ENCODE results near the gene DDX17. TPM values are rescaled to one million over a fixed set of nuclear protein-coding genes. Genes with fewer than 3 reads are reported as not detected.
A peak's percentile ranks its signal among the peaks of the same experiment; 100 is the strongest.

DDX17 gene
- total RNA-seq, 1 experiment from 2014 or later, result 378 TPM

DNA sequence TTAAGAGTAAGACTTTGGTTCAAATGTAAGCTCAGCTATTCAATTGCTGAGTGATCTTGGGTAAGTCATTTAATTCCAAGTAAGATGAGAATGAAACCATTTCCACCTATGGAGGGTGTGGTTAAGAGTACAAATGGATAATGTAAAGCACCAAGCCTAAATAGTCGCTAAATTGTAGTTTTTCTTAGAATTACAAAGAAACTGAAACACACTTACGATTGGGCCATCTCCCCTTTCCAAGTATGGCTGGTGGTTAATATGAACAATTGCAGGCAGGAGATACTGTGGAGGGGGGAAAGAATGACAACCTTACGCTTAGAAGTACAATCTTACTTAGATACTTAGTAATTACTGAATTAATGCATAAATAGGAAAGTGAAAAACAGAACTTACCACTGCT is 8.2 kb downstream of the DDX17 start:
- in situ Hi-C loops (cut with HindIII; ENCODE audit: low pct_unique_long_range_greater_than_20kb, low sequenced_read_pairs), result no loop called here
- no peak for DNase-seq (ENCODE audit: low read depth)

DNA sequence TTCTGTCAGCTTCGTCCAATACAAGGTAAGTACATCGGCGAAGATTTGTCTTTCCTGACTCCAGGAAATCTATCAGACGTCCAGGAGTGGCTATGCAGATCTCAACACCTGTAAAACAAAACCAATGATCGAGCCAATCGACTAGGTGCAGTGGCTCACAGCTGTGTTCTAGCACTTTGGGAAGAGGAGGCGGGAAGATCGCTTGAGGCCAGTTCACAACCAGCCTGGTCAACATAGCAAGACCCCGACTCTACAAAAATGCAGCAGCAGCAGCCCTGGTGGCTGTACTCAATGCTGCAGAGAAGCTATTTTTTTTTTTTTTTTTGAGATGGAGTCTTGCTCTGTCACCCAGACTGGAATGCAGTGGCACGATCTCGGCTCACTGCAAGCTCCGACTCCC is 11.2 kb downstream of the DDX17 start:
- DNase-seq (ENCODE audit: low read depth), result no peak
- in situ Hi-C loops (cut with HindIII; ENCODE audit: low pct_unique_long_range_greater_than_20kb, low sequenced_read_pairs), result no loop called here

DNA sequence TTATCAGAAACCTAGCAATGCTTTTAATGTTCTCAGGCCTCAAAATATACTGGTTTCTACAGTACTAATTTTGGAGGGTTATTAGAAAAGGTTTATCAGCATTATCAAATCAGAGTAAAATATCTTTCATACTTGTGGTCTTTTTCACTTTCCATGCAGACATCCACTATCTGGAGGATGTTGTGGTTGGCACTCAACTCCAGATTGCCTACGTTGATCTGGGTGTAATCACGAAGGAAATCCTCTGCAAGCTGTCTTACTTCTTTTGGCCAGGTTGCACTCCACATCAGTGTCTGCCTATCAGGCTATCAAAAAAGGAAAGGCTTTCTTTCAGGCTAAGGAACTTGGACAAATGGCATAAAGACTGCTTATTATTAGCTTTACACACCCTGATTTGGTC is 11.6 kb downstream of the DDX17 start:
- no peak for DNase-seq (ENCODE audit: low read depth)
- in situ Hi-C loops (cut with HindIII; ENCODE audit: low pct_unique_long_range_greater_than_20kb, low sequenced_read_pairs), result no loop called here

DNA sequence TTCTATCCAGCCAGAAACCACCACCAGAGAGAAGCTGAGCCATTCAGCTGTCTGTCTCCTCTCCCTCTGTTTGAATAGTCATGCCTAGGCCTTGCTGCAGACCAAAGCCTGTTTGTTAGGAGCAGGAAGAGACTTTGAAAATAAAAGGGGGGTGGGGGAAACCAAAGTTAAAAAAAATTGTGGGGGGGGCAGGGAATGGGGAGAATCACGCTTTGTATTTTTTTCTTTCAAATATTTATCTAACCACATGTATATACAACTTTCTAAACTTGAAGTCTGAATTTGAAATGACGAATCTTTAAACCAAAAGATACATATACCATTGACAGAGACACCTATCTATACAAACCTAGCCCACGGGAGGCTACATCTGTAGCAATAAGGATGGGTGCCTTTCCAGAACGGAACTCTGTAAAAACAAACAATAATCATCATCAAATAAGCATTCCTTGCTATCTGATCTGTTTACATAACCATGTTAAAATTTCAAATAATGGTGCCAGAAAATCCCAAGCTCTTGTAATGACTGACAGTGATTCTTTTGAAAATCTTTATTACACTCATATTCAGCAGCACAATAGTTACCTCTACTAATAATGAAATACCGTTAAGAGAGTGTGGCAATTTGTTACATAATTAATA is 14.3 kb downstream of the DDX17 start:
- no peak for DNase-seq (ENCODE audit: low read depth)
- in situ Hi-C loops (cut with HindIII; ENCODE audit: low pct_unique_long_range_greater_than_20kb, low sequenced_read_pairs), result no loop called here

DNA sequence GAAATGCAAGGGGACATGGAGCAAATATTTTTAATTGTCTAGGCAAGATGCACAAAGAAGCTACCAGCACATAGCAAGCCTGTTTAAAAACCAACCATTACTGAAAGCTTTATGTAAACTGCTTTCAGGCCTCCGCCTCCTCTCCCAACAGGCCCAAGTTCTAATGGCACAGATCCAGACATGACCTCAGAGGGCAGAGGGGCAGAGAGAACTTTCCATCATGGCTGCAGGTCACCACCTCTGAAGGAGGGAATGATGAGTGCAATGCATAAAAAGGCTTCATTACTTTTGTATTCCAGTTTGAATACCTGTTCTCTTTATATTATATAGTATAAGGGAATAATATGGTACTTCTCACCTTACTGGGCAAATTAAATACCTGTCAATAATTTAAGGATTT is 15.2 kb downstream of the DDX17 start:
- in situ Hi-C loops (cut with HindIII; ENCODE audit: low pct_unique_long_range_greater_than_20kb, low sequenced_read_pairs), result no loop called here
- DNase-seq (ENCODE audit: low read depth), result peak; percentile 58

DNA sequence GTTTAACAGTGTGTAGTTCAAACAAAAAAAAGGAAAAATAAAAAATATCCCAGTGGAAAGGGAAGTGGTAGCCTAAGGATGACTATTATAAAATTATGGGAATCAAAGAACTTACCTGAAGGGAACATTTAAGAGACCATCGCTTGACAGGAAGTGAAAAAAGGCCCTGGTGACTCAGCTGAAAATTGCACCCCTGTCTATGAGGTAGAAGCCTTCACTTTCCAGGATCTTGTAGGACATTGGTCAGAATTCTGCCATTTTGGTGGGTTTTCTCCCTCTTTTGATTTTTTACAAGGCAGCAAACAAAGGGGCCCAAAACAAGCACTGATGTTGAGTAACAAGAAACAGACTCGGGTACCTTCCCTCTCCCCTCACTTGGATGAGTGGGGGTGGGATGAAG is 15.6 kb downstream of the DDX17 start:
- no peak for DNase-seq (ENCODE audit: low read depth)
- in situ Hi-C loops (cut with HindIII; ENCODE audit: low pct_unique_long_range_greater_than_20kb, low sequenced_read_pairs), result no loop called here

DNA sequence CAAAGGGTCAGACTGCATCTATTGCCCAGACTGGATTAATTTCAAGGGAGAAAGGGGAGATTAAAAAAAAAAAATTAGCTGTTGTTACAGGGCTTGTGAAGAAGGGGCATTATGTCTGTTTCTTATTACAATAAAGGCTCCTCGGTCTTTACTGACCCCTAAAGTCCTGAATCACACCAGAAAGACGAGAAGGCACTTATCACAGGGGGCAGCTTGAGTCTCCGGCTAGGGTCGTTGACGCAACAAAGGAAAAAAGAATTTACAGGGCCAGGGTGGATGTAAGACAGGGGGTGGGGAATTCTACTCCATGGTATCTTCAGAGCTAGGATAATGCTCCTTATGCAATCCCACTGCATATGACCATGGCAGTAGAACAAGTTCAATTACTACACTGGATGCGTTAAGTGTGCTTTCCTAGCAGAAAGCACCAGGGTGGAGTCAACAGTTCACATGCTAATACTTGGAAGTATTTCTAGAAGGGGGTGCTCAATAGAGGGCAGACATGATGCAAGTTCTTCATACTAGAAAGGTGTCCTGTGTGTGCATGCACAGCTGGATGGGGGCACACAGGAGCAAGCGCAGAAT is 16.5 kb downstream of the DDX17 start:
- in situ Hi-C loops (cut with HindIII; ENCODE audit: low pct_unique_long_range_greater_than_20kb, low sequenced_read_pairs), result no loop called here
- DNase-seq (ENCODE audit: low read depth), result no peak

DNA sequence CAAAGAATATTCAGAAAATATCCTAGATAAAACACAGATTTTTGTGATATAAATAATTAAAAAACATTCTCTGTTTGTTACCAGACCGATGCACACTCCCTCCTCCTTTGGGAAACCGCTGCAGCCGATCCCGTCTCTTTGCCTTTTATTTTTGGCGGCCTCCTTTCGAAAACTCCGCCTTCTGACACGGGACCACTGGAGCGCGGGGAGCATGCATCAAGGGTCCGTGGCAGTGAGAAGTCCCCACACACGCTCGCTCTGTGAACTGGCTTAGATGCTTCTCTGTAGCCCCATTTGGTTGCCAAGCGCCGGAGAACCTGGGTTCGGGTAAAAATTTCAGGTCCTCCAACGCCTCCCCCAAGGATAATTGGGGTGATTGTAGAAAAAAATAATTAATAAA is 17.0 kb downstream of the DDX17 start:
- DNase-seq (ENCODE audit: low read depth), result no peak
- in situ Hi-C loops (cut with HindIII; ENCODE audit: low pct_unique_long_range_greater_than_20kb, low sequenced_read_pairs), result no loop called here

DNA sequence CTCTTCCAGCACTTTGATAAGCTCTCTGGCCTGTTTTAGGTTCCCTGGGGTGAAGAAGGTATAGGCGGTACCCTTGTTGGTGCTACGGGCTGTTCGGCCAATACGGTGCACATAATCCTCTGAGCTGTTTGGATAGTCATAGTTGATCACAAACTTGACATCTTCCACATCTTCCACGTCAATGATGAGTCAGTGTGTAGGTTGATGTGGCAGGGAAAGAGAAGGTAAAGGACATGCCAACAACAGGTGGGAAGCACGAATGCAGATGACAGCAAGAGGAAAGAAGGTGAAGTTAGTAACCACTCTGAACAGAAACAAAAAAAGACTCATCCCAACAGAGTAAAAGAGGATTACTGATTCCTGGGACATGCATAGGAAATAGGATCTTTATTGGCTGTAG is 18.2 kb downstream of the DDX17 start:
- DNase-seq (ENCODE audit: low read depth), result no peak
- in situ Hi-C loops (cut with HindIII; ENCODE audit: low pct_unique_long_range_greater_than_20kb, low sequenced_read_pairs), result no loop called here

DNA sequence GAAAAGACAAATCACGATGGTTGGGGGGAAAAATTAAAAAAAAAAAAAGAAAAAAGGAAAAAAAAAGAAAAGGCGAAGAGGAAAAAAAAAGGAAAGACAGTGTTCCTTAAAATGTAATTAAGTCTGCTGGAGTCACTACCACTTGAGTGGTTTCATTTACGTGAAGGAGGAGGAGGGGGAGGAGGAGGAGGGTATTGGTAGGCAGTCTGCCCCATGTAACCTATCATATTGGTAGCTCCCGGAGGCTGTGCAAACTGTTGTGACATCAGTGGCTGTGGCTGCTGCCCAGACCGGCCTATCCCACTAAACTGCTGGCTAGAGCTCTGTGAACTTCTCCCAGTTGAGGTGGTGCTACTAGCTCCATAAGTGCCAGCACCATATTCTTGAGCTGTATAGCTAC is 20.3 kb downstream of the DDX17 start:
- in situ Hi-C loops (cut with HindIII; ENCODE audit: low pct_unique_long_range_greater_than_20kb, low sequenced_read_pairs), result no loop called here
- DNase-seq (ENCODE audit: low read depth), result no peak

DNA sequence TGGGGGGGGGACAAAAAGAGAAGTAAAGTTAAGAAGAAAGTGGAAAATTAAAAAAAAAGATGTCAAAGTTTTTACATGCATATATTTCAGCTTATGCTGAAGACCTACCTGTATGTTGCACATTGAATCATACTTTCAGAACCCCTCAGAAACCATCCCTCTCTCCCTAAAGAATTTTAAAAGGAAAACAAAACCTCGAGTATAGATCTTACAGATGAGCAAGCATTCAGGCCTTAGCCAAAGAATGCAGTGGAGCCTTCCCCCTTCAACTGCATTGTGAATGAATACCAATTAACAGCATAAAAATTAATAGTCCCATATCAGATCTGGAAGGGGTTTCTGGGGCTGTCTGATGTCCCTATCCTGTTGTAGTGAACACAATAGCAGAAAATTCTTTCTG is 21.9 kb downstream of the DDX17 start:
- in situ Hi-C loops (cut with HindIII; ENCODE audit: low pct_unique_long_range_greater_than_20kb, low sequenced_read_pairs), result no loop called here
- DNase-seq (ENCODE audit: low read depth), result no peak

DNA sequence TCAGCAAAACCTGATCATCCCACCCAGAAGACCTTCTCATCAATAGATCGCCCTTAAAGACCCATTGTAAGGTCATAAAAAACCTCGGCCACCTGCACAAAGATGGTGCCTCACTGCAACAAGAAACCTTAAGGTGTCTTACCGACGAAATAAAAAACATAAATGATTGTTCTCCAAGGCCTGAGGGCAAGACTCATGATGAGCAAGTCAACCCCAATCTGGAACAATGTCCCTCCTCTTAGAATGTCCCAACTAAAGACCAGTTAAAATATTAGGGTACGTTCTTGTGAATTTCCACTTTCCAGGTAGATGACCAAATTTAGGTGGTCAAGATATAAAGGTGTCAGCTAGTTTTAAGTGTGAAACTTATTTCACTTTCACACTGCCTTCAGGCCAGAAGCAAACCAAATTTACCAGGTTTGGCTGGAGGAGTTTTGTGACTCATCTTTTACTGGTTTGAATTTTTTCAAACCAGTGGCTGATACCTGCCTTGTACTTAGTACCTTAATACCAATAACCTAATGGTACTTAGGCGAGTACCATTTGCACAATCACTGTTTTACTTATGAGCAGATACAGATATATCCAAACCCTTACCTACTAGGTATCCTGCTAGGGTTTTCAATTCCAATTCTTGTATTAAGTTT is 23.3 kb downstream of the DDX17 start:
- in situ Hi-C loops (cut with HindIII; ENCODE audit: low pct_unique_long_range_greater_than_20kb, low sequenced_read_pairs), result no loop called here
- DNase-seq (ENCODE audit: low read depth), result no peak

DNA sequence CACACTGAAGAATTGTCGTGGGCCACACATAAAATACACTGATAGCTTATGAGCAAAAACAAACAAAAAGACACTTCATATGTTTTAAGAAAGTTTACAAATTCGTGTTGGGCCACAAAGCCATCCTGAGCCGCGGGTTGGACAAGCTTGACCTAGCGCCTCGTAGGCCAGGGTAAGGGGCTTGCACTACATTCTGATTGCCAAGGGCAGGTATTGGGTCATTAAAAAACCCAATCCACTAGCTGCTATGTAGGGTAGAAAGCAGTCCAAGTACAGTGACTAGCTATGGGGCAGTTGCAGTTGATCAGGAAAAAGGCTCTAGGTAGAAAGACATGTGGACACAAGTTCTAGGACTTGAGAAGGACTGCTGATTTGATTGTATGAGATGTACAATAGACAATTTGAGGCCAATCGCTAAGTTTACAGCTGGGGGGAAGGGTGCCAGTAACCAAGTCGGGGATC is 24.2 kb downstream of the DDX17 start:
- no peak for DNase-seq (ENCODE audit: low read depth)
- in situ Hi-C loops (cut with HindIII; ENCODE audit: low pct_unique_long_range_greater_than_20kb, low sequenced_read_pairs), result no loop called here

DNA sequence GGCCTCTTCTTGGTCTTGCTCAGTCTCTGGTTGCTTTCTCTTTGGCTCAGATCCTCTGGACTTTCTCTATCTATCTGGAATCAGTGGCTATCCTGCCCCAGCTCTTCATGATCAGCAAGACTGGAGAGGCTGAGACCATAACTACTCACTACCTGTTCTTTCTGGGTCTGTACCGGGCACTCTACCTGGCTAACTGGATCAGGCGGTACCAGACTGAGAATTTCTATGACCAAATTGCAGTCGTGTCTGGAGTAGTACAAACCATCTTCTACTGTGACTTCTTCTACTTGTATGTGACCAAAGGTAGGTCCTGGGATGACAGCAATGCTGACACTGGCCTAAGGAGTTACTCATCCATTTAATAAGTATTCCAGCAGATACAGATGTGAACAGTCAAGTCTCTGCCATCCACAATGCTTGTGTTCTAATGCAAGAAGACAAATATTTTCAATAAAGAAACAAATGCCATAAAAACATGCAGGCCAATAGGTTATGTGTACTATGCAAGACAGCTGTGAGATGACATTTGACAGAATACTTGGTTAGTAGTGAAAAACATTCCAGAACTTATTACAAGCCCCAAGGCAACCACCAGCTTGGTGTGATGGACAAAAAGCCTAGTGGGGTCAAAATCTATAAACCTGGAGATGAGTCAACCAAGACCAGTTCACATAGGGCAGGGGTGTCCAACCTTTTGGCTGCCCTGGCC is 24.8 kb downstream of the DDX17 start:
- DNase-seq (ENCODE audit: low read depth), result no peak
- in situ Hi-C loops (cut with HindIII; ENCODE audit: low pct_unique_long_range_greater_than_20kb, low sequenced_read_pairs), result no loop called here

DNA sequence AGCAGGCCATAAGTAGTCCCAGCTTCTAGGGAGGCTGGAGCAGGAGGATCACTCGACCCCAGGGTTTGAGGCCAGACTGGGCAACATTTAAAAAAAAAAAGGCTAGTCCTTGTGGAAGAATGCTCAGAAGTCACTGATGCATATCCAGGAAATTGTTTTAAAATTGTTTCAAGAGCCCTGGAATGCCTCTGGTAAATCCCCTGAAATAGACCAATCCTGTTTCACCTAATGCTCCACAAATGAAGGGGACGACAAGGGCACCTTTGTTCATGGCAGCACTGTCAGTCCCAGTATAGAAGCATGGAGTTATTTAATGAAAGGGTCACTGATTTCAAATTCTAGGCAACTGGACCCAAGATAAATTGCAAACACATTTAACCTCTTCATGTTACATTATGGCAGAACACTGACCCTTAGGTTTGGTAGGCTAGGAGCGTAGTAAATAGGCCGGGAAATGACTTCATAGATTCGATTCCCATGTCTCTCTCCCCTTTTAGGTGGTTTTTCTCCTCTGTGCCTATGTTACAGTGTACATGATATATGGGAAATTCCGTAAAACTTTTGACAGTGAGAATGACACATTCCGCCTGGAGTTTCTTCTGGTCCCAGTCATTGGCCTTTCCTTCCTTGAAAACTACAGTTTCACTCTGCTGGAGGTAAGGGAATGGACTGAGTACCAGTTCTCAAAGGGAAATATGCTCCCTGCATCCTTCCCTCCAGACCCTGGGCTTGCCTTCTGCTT is 26.8 kb downstream of the DDX17 start:
- DNase-seq (ENCODE audit: low read depth), result peak; percentile 81
- in situ Hi-C loops (cut with HindIII; ENCODE audit: low pct_unique_long_range_greater_than_20kb, low sequenced_read_pairs), result no loop called here

DNA sequence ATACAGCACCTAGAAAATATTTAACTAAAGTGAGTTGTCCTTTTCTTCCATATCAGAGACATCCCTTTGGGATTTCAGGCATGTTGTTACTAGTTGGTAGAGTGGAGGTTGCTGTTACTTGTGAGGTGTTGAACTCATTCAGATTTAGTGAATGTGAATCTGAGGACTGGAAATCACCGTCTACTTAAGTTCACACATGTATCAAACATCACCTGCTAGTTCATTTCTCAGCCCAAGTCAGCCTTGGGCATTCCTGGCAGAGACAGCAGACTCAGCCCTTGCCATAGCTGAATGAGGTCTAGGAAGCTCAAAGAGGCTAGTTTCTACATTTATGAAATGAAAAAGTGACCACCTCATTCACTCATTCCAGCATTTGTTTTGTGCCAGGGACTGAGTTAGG is 28.5 kb downstream of the DDX17 start:
- DNase-seq (ENCODE audit: low read depth), result peak; percentile 74
- in situ Hi-C loops (cut with HindIII; ENCODE audit: low pct_unique_long_range_greater_than_20kb, low sequenced_read_pairs), result no loop called here

DNA sequence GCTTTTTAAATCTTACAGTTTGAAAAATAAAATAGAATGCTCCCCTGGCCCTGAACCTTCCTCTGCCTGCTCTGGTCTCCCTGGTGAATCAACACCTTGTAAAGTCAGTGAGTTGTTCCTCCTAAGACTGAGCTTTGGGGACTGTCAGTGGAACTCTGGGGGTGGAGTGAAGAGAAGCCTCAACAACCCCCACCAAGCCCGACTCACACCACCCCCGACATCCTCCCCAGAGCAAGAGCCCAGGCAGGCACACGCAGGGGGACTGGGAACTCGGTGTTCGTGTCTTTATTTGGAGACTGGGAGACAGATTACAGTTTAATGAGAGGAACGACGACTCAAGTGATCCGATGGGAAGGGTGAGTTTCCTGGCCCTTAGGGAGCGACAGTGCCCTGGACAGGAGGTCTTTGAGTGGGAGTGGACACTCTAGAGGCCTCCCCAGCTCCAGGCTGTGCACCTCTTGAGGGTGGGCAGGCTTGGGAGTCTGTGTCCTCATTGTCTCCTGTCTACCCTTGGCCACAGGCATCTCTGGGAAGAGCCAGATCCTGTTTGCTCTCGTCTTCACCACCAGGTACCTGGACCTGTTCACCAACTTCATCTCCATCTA is 32.0 kb downstream of the DDX17 start:
- in situ Hi-C loops (cut with HindIII; ENCODE audit: low pct_unique_long_range_greater_than_20kb, low sequenced_read_pairs), result no loop called here

DNA sequence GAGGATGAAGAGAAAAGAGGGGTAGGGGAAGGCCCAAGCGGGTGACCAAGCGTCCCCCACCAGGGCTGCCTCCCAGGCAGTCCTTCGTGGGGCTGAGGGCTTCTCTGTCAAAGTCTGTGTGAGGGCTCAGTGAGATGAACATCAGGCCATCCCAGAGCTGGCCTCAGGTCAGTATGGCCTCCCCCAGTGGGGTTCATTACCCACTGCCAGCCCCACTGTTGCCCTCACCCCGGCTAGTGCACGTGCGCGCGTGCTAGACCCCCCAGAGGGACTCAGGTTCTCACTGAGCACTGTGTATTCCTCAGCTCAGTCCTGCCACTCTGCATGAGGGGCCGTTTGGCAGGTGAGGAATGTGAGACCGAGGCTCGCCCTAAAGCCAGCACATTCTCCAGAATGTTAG is 34.9 kb downstream of the DDX17 start:
- in situ Hi-C loops (cut with HindIII; ENCODE audit: low pct_unique_long_range_greater_than_20kb, low sequenced_read_pairs), result no loop called here
- DNase-seq (ENCODE audit: low read depth), result no peak

More for the DNA sequence above, 32.0 kb downstream of the DDX17 start:
- no peak for DNase-seq (ENCODE audit: low read depth)
